HCT116 (cell line): ENCODE results near the gene ELAVL3. TPM values are rescaled to one million over a fixed set of nuclear protein-coding genes. Genes with fewer than 3 reads are reported as not detected.
"Not testable (repeated sequence)": the region's sequence is repeated elsewhere in the genome, so short reads cannot be mapped to it uniquely, and the experiment has no call there.

ENCODE experiments used
- ATAC-seq: fragments of 200-7000 bp; cut with Tn5 transposase; 2 replicates; pipeline ENCODE4 v1.9.1; 2020; ENCODE audit warnings: mild to moderate bottlenecking, moderate library complexity
- BruUV-seq: library from RNA; stranded (reverse); fragments of 400-500 nt; replicated peaks from 2 replicates; lab custom pipeline; 2021; lab: Mats Ljungman, UMichigan
- CTCF ChIA-PET: fragments of 300-600 bp; sonication (Branson Sonifier 250); formaldehyde crosslinking; loops from one replicate; lab custom pipeline; 2021; ENCODE audit warnings: antibody characterized with exemption; lab: Charles Lee
- POLR2A ChIA-PET: fragments of 300-600, 350-600 bp; sonication (Branson Sonifier 250); formaldehyde crosslinking; loops from one replicate; lab custom pipeline; 2021; ENCODE audit warnings: antibody characterized with exemption; lab: Charles Lee
- RAD21 ChIA-PET, 2 experiments: fragments of 300-600 bp; sonication (Branson Sonifier 250); formaldehyde crosslinking; loops; one replicate each; lab custom pipeline; 2023; ENCODE audit warnings: low total read pairs in 2 of 2; ENCODE audit not compliant: uncharacterized antibody in 2 of 2, unreplicated experiment in 2 of 2, low non-redundant PET in 1 of 2; lab: Charles Lee
- DNase-seq: peaks from one replicate; pipeline ENCODE4 v3.0.0-alpha.2; 2010; ENCODE audit warnings: low read depth, low spot score
- H2AFZ ChIP-seq: fragments of 200-600 bp; shearing (Covaris generic), sonication (generic); 2 replicates; pipeline ENCODE4 v1.6.1; 2017; ENCODE audit warnings: low read depth, mixed run types, mixed read lengths, antibody characterized with exemption, low read length; ENCODE audit not compliant: poor library complexity, severe bottlenecking
- H3K27ac ChIP-seq: 2 replicates; pipeline ENCODE4 v1.5.1; 2012; ENCODE audit warnings: low read depth, low read length
- H3K27me3 ChIP-seq: fragments of 200-600 bp; sonication (generic); 2 replicates; pipeline ENCODE4 v1.6.1; 2016; ENCODE audit warnings: mixed run types, low read length, mixed read lengths; ENCODE audit not compliant: insufficient read depth
- H3K36me3 ChIP-seq, 2 experiments: fragments of 200-500 bp in 1 of 2; fragments of 200-600 bp in 1 of 2; sonication (Bioruptor generic) in 1 of 2; sonication (generic) in 1 of 2; 2 replicates each; pipeline versions ENCODE4 v1.5.1 to v1.6.1; 2014 to 2016; ENCODE audit warnings: low read length in 2 of 2, inconsistent platforms in 1 of 2, mixed read lengths in 1 of 2, mixed run types in 1 of 2; ENCODE audit not compliant: insufficient read depth in 2 of 2, control insufficient read depth in 1 of 2
- H3K4me1 ChIP-seq, 2 experiments: fragments of 200-600 bp in 1 of 2; sonication (generic) in 1 of 2; 2 replicates each; pipeline versions ENCODE4 v1.5.1 to v1.6.1; 2012 to 2017; ENCODE audit warnings: low read length in 2 of 2, inconsistent platforms in 1 of 2, mild to moderate bottlenecking in 1 of 2, mixed read lengths in 1 of 2, mixed run types in 1 of 2, moderate library complexity in 1 of 2; ENCODE audit not compliant: insufficient read depth in 2 of 2, control insufficient read depth in 1 of 2
- H3K4me2 ChIP-seq: fragments of 200-600 bp; sonication (generic); 2 replicates; pipeline ENCODE4 v1.6.1; 2017; ENCODE audit warnings: mixed run types, low read length, mixed read lengths
- H3K4me3 ChIP-seq, 2 experiments: fragments of 200-600 bp in 1 of 2; sonication (generic) in 1 of 2; replicated peaks in 1 of 2; 2 replicates each; pipeline ENCODE4 v1.5.1; 2011 to 2016; ENCODE audit warnings: low read length in 2 of 2, control low read depth in 1 of 2, low read depth in 1 of 2, mild to moderate bottlenecking in 1 of 2, mixed read lengths in 1 of 2, mixed run types in 1 of 2
- H3K79me2 ChIP-seq: fragments of 200-600 bp; sonication (generic); 2 replicates; pipeline ENCODE4 v1.6.1; 2017; ENCODE audit warnings: mild to moderate bottlenecking, mixed run types, low read length, moderate library complexity, mixed read lengths; ENCODE audit not compliant: insufficient read depth
- H3K9ac ChIP-seq: fragments of 200-600 bp; sonication (generic); 2 replicates; pipeline ENCODE4 v1.6.1; 2016; ENCODE audit warnings: low read length, mixed read lengths
- H3K9me2 ChIP-seq: fragments of 200-600 bp; sonication (generic), shearing (Covaris generic); 2 replicates; pipeline ENCODE4 v1.6.1; 2017; ENCODE audit warnings: mixed run types, mild to moderate bottlenecking, moderate library complexity; ENCODE audit not compliant: insufficient read depth
- H3K9me3 ChIP-seq, 2 experiments: fragments of 200-500 bp in 1 of 2; fragments of 200-600 bp in 1 of 2; sonication (Bioruptor generic) in 1 of 2; sonication (generic) in 1 of 2; 2 replicates each; pipeline ENCODE4 v1.6.1; 2014 to 2017; ENCODE audit warnings: low read length in 2 of 2, mixed read lengths in 2 of 2, inconsistent platforms in 1 of 2, low read depth in 1 of 2, mild to moderate bottlenecking in 1 of 2, mixed run types in 1 of 2, moderate library complexity in 1 of 2; ENCODE audit not compliant: control insufficient read depth in 1 of 2, insufficient read depth in 1 of 2
- H4K20me1 ChIP-seq: fragments of 200-600 bp; sonication (generic), shearing (Covaris generic); 2 replicates; pipeline ENCODE4 v1.6.1; 2017; ENCODE audit warnings: mixed run types, mild to moderate bottlenecking, moderate library complexity; ENCODE audit not compliant: insufficient read depth
- ATF3 ChIP-seq: IDR thresholded peaks from 2 replicates; pipeline ENCODE4 v1.6.1; 2012
- CBX3 ChIP-seq: IDR thresholded peaks from 2 replicates; pipeline ENCODE4 v1.6.1; 2012; ENCODE audit warnings: low read depth
- ELF1 ChIP-seq: IDR thresholded peaks from 2 replicates; pipeline ENCODE4 v1.6.1; 2012; ENCODE audit warnings: low read depth, borderline replicate concordance
- POLR2A ChIP-seq: IDR thresholded peaks from 2 replicates; pipeline ENCODE4 v1.7.0; 2011; ENCODE audit warnings: borderline replicate concordance; ENCODE audit not compliant: insufficient read depth, insufficient read length; ENCODE audit errors: extremely low read depth
- RAD21 ChIP-seq: IDR thresholded peaks from 2 replicates; pipeline ENCODE4 v1.6.1; 2012; ENCODE audit warnings: low read depth, mild to moderate bottlenecking
- ZNF274 ChIP-seq: fragments of 200-500 bp; sonication (Bioruptor generic); IDR thresholded peaks from 2 replicates; pipeline ENCODE4 v1.6.1; 2014; ENCODE audit warnings: mild to moderate bottlenecking, low read depth, low read length, inconsistent platforms
- intact Hi-C: fragments of 100-400 bp; cut with micrococcal nuclease; formaldehyde crosslinking; loops from 2 replicates; pipeline ENCODE4 v1.10.0; 2022
- total RNA-seq: library from RNA; stranded (reverse); gene quantifications from one replicate; pipeline ENCODE4 v1.2.1, GENCODE V29; 2021; ENCODE audit not compliant: unreplicated experiment

The ELAVL3 gene
- total RNA-seq, 1 experiment from 2014 or later, result 0.05 TPM

- no peak overlapping the region for H3K27ac ChIP-seq
- no peaks in the 10 kb centered on the region for H3K9me3 ChIP-seq
- ChIA-PET RAD21 (no interaction called here), CTCF (no interaction called here), POLR2A (no interaction called here)
- DNase-seq (no peak), ATAC-seq (no peak)
- peaks cover 0 to 9% of the 10 kb centered on the region in 2 experiments; a peak in 2 of 4 replicates for H3K4me1 ChIP-seq
- TF ChIP-seq ELF1, result no peak
- no peak for TF ChIP-seq ZNF274
- no peak for TF ChIP-seq RAD21
- no peak for TF ChIP-seq CBX3
- TF ChIP-seq POLR2A, result no peak
- no peak for TF ChIP-seq ATF3
- H3K79me2 ChIP-seq, result no peaks in the 10 kb centered on the region
- H3K4me3 ChIP-seq, result no peak overlapping the region
- H3K27me3 ChIP-seq, result no peaks in the 10 kb centered on the region
- H3K4me2 ChIP-seq, result no peak overlapping the region
- no peaks in the 10 kb centered on the region for H3K36me3 ChIP-seq
- no peaks in the 10 kb centered on the region for H4K20me1 ChIP-seq
- BruUV-seq, result no TSS peak
- H3K9me2 ChIP-seq, result no peaks in the 10 kb centered on the region
- H2AFZ ChIP-seq, result no peak overlapping the region
- H3K9ac ChIP-seq, result no peak overlapping the region
- intact Hi-C loops, result no loop called here
Measured at GRCh38 chr19:11473725-11474124, 7.1 kb downstream of the ELAVL3 start.

- ATAC-seq, H3K27ac ChIP-seq, intact Hi-C loops, H3K79me2 ChIP-seq, H3K36me3 ChIP-seq, RAD21 ChIA-PET, H3K4me1 ChIP-seq, DNase-seq, H3K9ac ChIP-seq, H3K4me2 ChIP-seq, H4K20me1 ChIP-seq, H2AFZ ChIP-seq, POLR2A ChIA-PET, H3K27me3 ChIP-seq, H3K9me3 ChIP-seq, H3K9me2 ChIP-seq, H3K4me3 ChIP-seq, BruUV-seq: not testable (repeated sequence)
- CTCF ChIA-PET, result interaction anchor here (1.4 to 3.6 kb wide), 2 partner anchors 14 to 33 kb away, joined by 5 to 9 read pairs; partner anchors contain the start of gene PRKCSH
Measured at GRCh38 chr19:11468266-11468845, 12.5 kb downstream of the ELAVL3 start.
